Right lobe of liver (tissue), 6 donors: Measurements from ENCODE around the gene SEC23A. TPM values are rescaled to one million over a fixed set of nuclear protein-coding genes. Genes with fewer than 3 reads are reported as not detected.
A peak's percentile ranks its signal among the peaks of the same experiment; 100 is the strongest.
"Not testable (repeated sequence)": the region's sequence is repeated elsewhere in the genome, so short reads cannot be mapped to it uniquely, and the experiment has no call there.

Experiments
- ATAC-seq, 4 donors: fragments of 200-7000 bp; cut with Tn5 transposase; one replicate each; pipeline ENCODE4 v1.9.1; 2020; ENCODE audit warnings: mild to moderate bottlenecking in 4 of 4, moderate library complexity in 4 of 4
- DNase-seq, 3 donors: peaks; one replicate each; pipeline ENCODE4 v3.0.0-alpha.2; 2020
- H3K27ac ChIP-seq, 3 donors: fragments of 200-600 bp; one replicate each; pipeline ENCODE4 v1.8.0; 2022
- H3K27me3 ChIP-seq, 2 donors: fragments of 200-600 bp; one replicate each; pipeline ENCODE4 v1.8.0; 2022
- H3K36me3 ChIP-seq, 4 donors: fragments of 200-600 bp; sonication (generic) in 1 of 4; one replicate each; pipeline versions ENCODE4 v1.5.1 to v1.8.0; 2017 to 2022; ENCODE audit warnings: control low read depth in 1 of 4
- H3K4me1 ChIP-seq, 4 donors: fragments of 200-600 bp; sonication (generic) in 1 of 4; one replicate each; pipeline versions ENCODE4 v1.5.1 to v1.8.0; 2017 to 2022; ENCODE audit warnings: control low read depth in 1 of 4
- H3K4me3 ChIP-seq, 3 donors: fragments of 200-600 bp; one replicate each; pipeline ENCODE4 v1.8.0; 2022
- H3K9me3 ChIP-seq, 4 donors: fragments of 200-600 bp; sonication (generic) in 1 of 4; one replicate each; pipeline versions ENCODE4 v1.5.1 to v1.8.0; 2017 to 2022; ENCODE audit warnings: control low read depth in 1 of 4
- POLR2A ChIP-seq: fragments of 450-650 bp; IDR thresholded peaks from one replicate; pipeline ENCODE4 v1.6.1; 2017; ENCODE audit warnings: antibody characterized with exemption, mild to moderate bottlenecking
- WGBS: methylation state at CpG from one replicate; pipeline ENCODE4 v1.1.6; 2018; ENCODE audit warnings: low coverage, low lambda C conversion rate; ENCODE audit not compliant: insufficient coverage; ENCODE audit errors: missing lambda C conversion rate; 5-methylcytosine and 5-hydroxymethylcytosine counted together
- intact Hi-C, 2 donors: fragments of 100-400 bp; cut with DNase I; formaldehyde crosslinking; loops; one replicate each; pipeline versions ENCODE4 v1.11.2 to v1.14.1; 2022
- total RNA-seq, 6 experiments: library from RNA; depleted of rRNA in 2 of 6; stranded (reverse); fragments of >200 nt in 2 of 6; fragmentation: NEBNext Ultra II Directional in 3 of 6; extraction: Animal tissue kit (Norgen Biotek cat#: 25700) in 3 of 6; gene quantifications; one replicate each; pipeline versions ENCODE4 v1.1.0 to v1.2.4, GENCODE V29; 2016 to 2023
- TF ChIP-seq, protein P1 (sequence below), 4 donors: fragments of 200-600 bp in 3 of 4; fragments of 450-650 bp in 1 of 4; IDR thresholded peaks; one replicate each; pipeline versions ENCODE4 v1.5.1 to v1.8.0; 2016 to 2022; ENCODE audit warnings: antibody characterized with exemption in 4 of 4, mild to moderate bottlenecking in 2 of 4
- donor health status: DM: no; HTN: yes; CAD: no.
- donor health status: DM: no; HTN: no; CAD: no.
- donor health status: DM: no; HTN: no; CAD: no.
- donor health status: DM: no; HTN: yes; CAD: no.
- donor health status: DM: no; HTN: yes; CAD: no.

Gene SEC23A
- total RNA-seq, 6 experiments from 2014 or later = 69.2 to 107 (median 88.1) TPM

DNA sequence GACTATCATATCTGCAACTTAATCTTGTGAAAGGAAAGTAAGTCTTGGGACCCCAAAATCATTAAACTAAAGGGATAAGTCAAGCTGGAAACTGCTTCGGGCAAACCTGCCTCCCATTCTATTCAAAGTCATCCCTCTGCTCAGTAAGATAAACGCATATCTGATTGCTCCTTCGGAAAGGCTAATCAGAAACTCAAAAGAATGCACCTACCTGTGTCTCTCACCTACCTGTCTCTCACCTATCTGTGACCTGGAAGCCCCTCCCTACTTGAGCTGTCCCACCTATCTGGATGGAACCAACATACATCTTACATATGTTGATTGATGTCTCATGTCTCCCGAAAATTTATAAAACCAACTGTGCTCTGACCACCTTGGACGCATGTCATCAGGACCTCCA is 19.9 kb downstream of the SEC23A start:
- TF ChIP-seq, protein P1, sequence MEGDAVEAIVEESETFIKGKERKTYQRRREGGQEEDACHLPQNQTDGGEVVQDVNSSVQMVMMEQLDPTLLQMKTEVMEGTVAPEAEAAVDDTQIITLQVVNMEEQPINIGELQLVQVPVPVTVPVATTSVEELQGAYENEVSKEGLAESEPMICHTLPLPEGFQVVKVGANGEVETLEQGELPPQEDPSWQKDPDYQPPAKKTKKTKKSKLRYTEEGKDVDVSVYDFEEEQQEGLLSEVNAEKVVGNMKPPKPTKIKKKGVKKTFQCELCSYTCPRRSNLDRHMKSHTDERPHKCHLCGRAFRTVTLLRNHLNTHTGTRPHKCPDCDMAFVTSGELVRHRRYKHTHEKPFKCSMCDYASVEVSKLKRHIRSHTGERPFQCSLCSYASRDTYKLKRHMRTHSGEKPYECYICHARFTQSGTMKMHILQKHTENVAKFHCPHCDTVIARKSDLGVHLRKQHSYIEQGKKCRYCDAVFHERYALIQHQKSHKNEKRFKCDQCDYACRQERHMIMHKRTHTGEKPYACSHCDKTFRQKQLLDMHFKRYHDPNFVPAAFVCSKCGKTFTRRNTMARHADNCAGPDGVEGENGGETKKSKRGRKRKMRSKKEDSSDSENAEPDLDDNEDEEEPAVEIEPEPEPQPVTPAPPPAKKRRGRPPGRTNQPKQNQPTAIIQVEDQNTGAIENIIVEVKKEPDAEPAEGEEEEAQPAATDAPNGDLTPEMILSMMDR (IDR thresholded peaks at IDR 0.05) = no peak
- TF ChIP-seq POLR2A = no peak
- ATAC-seq (no peak), DNase-seq (no peak)
- H3K27ac ChIP-seq = no peak overlapping the region
- no peaks in the 10 kb centered on the region for H3K27me3 ChIP-seq
- WGBS = 65% methylated on average over 5 of the region's 5 CpGs
- peaks cover 0 to 81% (median 35%) of the 10 kb centered on the region in 4 donors for H3K36me3 ChIP-seq
- intact Hi-C loops = no loop called here
- no peak overlapping the region for H3K4me3 ChIP-seq
- H3K9me3 ChIP-seq = no peaks in the 10 kb centered on the region
- H3K4me1 ChIP-seq = no peaks in the 10 kb centered on the region

DNA sequence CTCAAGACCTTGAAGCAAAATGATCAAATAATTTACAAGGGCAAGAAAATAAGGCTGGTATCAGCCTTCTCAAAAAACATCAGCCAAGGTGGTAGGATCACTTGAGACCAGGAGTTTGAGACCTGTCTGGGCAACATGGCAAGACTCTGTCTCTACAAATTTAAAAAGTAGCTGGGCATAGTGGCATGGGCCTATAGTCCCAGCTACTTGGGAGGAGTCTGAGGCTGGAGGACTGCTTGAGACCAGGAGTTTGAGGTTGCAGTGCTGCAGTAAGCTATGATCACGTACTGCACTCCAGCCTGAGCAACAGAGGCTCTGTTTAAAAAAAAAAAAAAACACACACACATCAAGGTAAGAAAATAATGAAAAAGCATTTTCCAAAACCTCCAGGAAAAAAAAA is 22.1 kb downstream of the SEC23A start:
- ATAC-seq (no peak), DNase-seq (no peak)
- WGBS = 100% methylated on average over 1 of the region's 1 CpG
- H3K27me3 ChIP-seq = no peaks in the 10 kb centered on the region
- no peak for TF ChIP-seq POLR2A
- TF ChIP-seq, protein P1 (IDR thresholded peaks at IDR 0.05) = no peak
- no peak overlapping the region for H3K27ac ChIP-seq
- peaks cover 0 to 76% (median 29%) of the 10 kb centered on the region in 4 donors for H3K36me3 ChIP-seq
- H3K9me3 ChIP-seq = no peaks in the 10 kb centered on the region
- no peak overlapping the region for H3K4me3 ChIP-seq
- no peaks in the 10 kb centered on the region for H3K4me1 ChIP-seq
- intact Hi-C loops = no loop called here

DNA sequence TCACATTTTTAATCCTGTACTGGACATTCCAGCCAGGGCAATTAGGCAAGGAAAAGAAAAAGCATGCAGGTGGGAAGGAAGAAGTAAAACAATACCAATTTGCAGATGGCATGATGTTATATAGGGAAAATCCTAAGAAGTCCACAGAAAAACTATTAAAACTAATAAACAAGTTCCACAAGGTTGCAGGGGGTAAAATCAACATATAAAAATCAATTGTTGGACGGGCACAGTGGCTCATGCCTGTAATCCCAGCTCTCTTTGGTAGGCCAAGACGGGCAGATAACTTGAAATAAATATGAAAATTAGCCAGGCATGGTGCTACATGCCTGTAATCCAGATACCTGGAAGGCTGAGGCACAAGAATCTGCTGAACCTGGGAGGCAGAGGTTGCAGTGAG is 31.9 kb downstream of the SEC23A start:
- H3K9me3 ChIP-seq = no peaks in the 10 kb centered on the region
- WGBS = 11% methylated on average over 2 of the region's 2 CpGs
- peak in 1 of 4 donors; percentile 23 for ATAC-seq

DNA sequence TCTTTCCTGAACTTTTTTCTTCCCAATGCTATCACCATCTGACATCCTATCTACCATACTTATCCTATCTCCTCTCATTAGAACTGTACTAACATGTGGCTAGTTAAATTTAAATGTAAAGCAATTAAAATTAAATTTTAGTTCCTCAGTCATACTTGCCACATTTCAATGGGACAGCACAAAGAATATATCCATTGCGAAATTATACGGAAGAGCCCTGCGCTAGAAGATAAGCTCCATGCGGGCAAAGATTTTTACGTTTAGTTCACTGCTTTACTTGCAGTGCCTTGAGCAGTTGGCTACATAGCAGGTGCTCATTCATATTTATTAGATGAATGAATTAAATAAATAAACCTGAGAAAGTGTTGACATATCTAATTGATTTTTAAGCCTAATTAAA is 33.1 kb downstream of the SEC23A start:
- intact Hi-C loops = no loop called here
- Histone ChIP-seq H3K4me1 (peaks cover 0 to 10% (median 2%) of the 10 kb centered on the region in 4 donors), H3K27ac (no peak overlapping the region), H3K9me3 (no peaks in the 10 kb centered on the region), H3K27me3 (no peaks in the 10 kb centered on the region), H3K4me3 (no peak overlapping the region), H3K36me3 (peaks cover 0 to 55% (median 13%) of the 10 kb centered on the region in 4 donors)
- WGBS = 98% methylated on average over 5 of the region's 5 CpGs
- TF ChIP-seq, protein P1 (IDR thresholded peaks at IDR 0.05) = no peak
- TF ChIP-seq POLR2A = no peak
- DNase-seq (no peak), ATAC-seq (no peak)

More for the DNA sequence above, 31.9 kb downstream of the SEC23A start:
- H3K27me3 ChIP-seq = no peaks in the 10 kb centered on the region
- intact Hi-C loops = no loop called here
- DNase-seq = no peak
- peaks cover 0 to 10% (median 2%) of the 10 kb centered on the region in 4 donors for H3K4me1 ChIP-seq
- no peak overlapping the region for H3K27ac ChIP-seq
- no peak overlapping the region for H3K4me3 ChIP-seq
- no peak for TF ChIP-seq POLR2A
- TF ChIP-seq, protein P1 (IDR thresholded peaks at IDR 0.05) = no peak
- peaks cover 0 to 61% (median 16%) of the 10 kb centered on the region in 4 donors for H3K36me3 ChIP-seq

DNA sequence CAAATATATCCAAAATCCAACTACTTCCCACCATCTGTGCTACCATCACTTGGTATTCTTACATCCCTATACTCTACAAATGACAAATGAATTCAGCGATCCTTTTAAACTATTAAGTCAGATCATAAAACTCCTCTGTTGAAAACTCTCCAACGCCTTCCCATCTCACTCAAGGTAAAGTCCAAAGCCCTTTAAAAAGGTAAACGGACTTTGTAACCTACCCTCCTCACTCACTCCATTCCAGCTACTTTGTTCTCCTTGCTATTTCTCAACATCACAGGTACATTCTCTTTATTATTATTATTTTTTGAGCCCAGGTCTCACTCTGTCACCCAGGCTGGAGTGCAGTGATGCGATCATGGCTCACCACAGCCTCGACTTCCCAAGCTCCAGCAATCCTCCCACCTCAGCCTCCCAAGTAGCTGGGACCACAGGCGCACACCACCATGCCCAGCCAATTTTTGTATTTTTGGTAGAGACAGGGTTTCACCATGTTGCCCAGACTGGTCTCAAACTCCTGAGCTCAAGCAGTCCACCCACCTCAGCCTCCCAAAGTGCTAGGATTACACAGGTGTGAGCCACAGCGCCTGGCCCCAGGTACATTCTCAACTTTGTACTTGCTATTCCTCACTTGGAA is 33.7 kb downstream of the SEC23A start:
- H3K4me1 ChIP-seq, intact Hi-C loops, H3K4me3 ChIP-seq, H3K27ac ChIP-seq, H3K9me3 ChIP-seq, H3K27me3 ChIP-seq, DNase-seq: not testable (repeated sequence)
- 68% methylated on average over 5 of the region's 7 CpGs for WGBS
- ATAC-seq = peak; percentile 43 to 76 (median 60)
- peaks cover 0 to 55% (median 14%) of the 10 kb centered on the region in 4 donors for H3K36me3 ChIP-seq
